ENCODE data around the gene WDR6. TPM values are rescaled to one million over a fixed set of nuclear protein-coding genes. Genes with fewer than 3 reads are reported as not detected.

WDR6 gene
- total RNA-seq, 1 experiment from 2014 or later = 213 TPM

- no peak for TF ChIP-seq SP1 (CRISPR knock-in tag; conservative IDR thresholded peaks at IDR 0.05)
- TF ChIP-seq AFF4 (CRISPR knock-in tag; IDR thresholded peaks at IDR 0.05; ENCODE audit: borderline replicate concordance) = no peak
- TF ChIP-seq CREM (CRISPR knock-in tag; IDR thresholded peaks at IDR 0.05) = no peak
- no peak for TF ChIP-seq PREB (CRISPR knock-in tag; IDR thresholded peaks at IDR 0.05; ENCODE audit: borderline replicate concordance)
Observed at GRCh38 chr3:48980295-48980694, 26.9 kb upstream of the WDR6 start (continued).

- Mint-ChIP-seq H3K27me3 (ENCODE audit: low read depth) (no peaks in the 10 kb centered on the region), H3K27ac (no peak overlapping the region), H3K4me3 (no peak overlapping the region), H3K36me3 (peaks cover 45% of the 10 kb centered on the region), H3K9me3 (no peaks in the 10 kb centered on the region), H3K4me1 (no peaks in the 10 kb centered on the region)
- ATAC-seq = no peak
- no peak for DNase-seq (ENCODE audit: low spot score)
- POLR2A ChIA-PET = no interaction called here
- no peak for TF ChIP-seq ZBTB21 (CRISPR knock-in tag; IDR thresholded peaks at IDR 0.05; ENCODE audit: borderline replicate concordance)
- no peak for TF ChIP-seq ZNF423 (CRISPR knock-in tag; IDR thresholded peaks at IDR 0.05)
- no peak for TF ChIP-seq AR (CRISPR knock-in tag; IDR thresholded peaks at IDR 0.05)
- TF ChIP-seq MYBL2 (CRISPR knock-in tag; IDR thresholded peaks at IDR 0.05) = no peak
- no peak for TF ChIP-seq ZNF138 (CRISPR knock-in tag; conservative IDR thresholded peaks at IDR 0.05)
- TF ChIP-seq ZNF416 (CRISPR knock-in tag; IDR thresholded peaks at IDR 0.05) = no peak
- no peak for TF ChIP-seq IRF2 (CRISPR knock-in tag; IDR thresholded peaks at IDR 0.05; ENCODE audit: borderline replicate concordance, low read depth)
- no peak for TF ChIP-seq SMAD4 (CRISPR knock-in tag; IDR thresholded peaks at IDR 0.05)
- TF ChIP-seq FOXK1 (CRISPR knock-in tag; IDR thresholded peaks at IDR 0.05) = no peak
- CTCF ChIA-PET = no interaction called here
Observed at GRCh38 chr3:48982016-48982415, 25.2 kb upstream of the WDR6 start.

GRCh38 chr3:48982686-48983085, 24.5 kb upstream of the WDR6 start:
- DNase-seq (ENCODE audit: low spot score) (no peak), ATAC-seq (no peak)
- POLR2A ChIA-PET = no interaction called here
- Mint-ChIP-seq H3K9me3 (no peaks in the 10 kb centered on the region), H3K27ac (no peak overlapping the region; the same call in 1 of the 2 replicates), H3K4me1 (peaks cover under 1% of the 10 kb centered on the region; the same call in 1 of the 2 replicates), H3K36me3 (peaks cover 45% of the 10 kb centered on the region), H3K27me3 (ENCODE audit: low read depth) (no peaks in the 10 kb centered on the region), H3K4me3 (no peak overlapping the region)
- CTCF ChIA-PET = interaction anchor here (0.6 kb wide), 1 partner anchor 44 kb away, joined by 3 read pairs; no protein-coding TSS in a partner anchor
- TF ChIP-seq ATF1 (CRISPR knock-in tag; IDR thresholded peaks at IDR 0.05) = no peak
- no peak for TF ChIP-seq SMAD4 (CRISPR knock-in tag; IDR thresholded peaks at IDR 0.05)
- TF ChIP-seq PRDM15 (CRISPR knock-in tag; IDR thresholded peaks at IDR 0.05) = no peak
- no peak for TF ChIP-seq E2F5 (CRISPR knock-in tag; IDR thresholded peaks at IDR 0.05)
- TF ChIP-seq ZNF396 (CRISPR knock-in tag; IDR thresholded peaks at IDR 0.05; ENCODE audit: borderline replicate concordance) = no peak
- no peak for TF ChIP-seq CBFB (CRISPR knock-in tag; IDR thresholded peaks at IDR 0.05; ENCODE audit: low read depth)
- no peak for TF ChIP-seq ZNF512 (CRISPR knock-in tag; IDR thresholded peaks at IDR 0.05; ENCODE audit: borderline replicate concordance)
- TF ChIP-seq JAZF1 (CRISPR knock-in tag; IDR thresholded peaks at IDR 0.05) = no peak
- TF ChIP-seq ZNF423 (CRISPR knock-in tag; IDR thresholded peaks at IDR 0.05) = no peak
